HepG2 (cell line): ENCODE measurements around the gene TXN2. TPM values are rescaled to one million over a fixed set of nuclear protein-coding genes. Genes with fewer than 3 reads are reported as not detected.

ENCODE experiments used
- BRD4 ChIP-seq: sonication (generic); formaldehyde crosslinking; IDR thresholded peaks from 2 replicates; pipeline ENCODE4 v1.4.0; 2020; ENCODE audit warnings: missing genetic modification reagents
- CEBPG ChIP-seq: IDR thresholded peaks from 2 replicates; pipeline ENCODE4 v1.6.1; 2016
- CENPX ChIP-seq: sonication (generic); formaldehyde crosslinking; IDR thresholded peaks from 2 replicates; pipeline ENCODE4 v1.9.0; 2021; ENCODE audit warnings: mild to moderate bottlenecking, missing genetic modification reagents, moderate library complexity
- CREBL2 ChIP-seq: sonication (generic); formaldehyde crosslinking; IDR thresholded peaks from 2 replicates; pipeline ENCODE4 v1.8.1; 2023; ENCODE audit warnings: missing genetic modification reagents, mild to moderate bottlenecking, borderline replicate concordance
- CREM ChIP-seq, 2 experiments: sonication (generic) in 1 of 2; formaldehyde crosslinking in 1 of 2; IDR thresholded peaks; 2 replicates each; pipeline versions ENCODE4 v1.4.0 to v1.6.1; 2016 to 2020; ENCODE audit warnings: antibody characterized with exemption in 1 of 2, mild to moderate bottlenecking in 1 of 2, missing genetic modification reagents in 1 of 2
- HNRNPK ChIP-seq: fragments of 200-400 bp; formaldehyde crosslinking; IDR thresholded peaks from 2 replicates; pipeline ENCODE4 v1.6.1; 2018; ENCODE audit warnings: low read length, low read depth, moderate library complexity, mild to moderate bottlenecking; ENCODE audit not compliant: poor library complexity, severe bottlenecking
- MLXIP ChIP-seq: sonication (generic); formaldehyde crosslinking; IDR thresholded peaks from 2 replicates; pipeline ENCODE4 v1.9.0; 2021; ENCODE audit warnings: missing genetic modification reagents, borderline replicate concordance
- MYC ChIP-seq: sonication (generic); formaldehyde crosslinking; IDR thresholded peaks from 2 replicates; pipeline ENCODE4 v1.9.0; 2021; ENCODE audit warnings: missing genetic modification reagents, borderline replicate concordance
- PAWR ChIP-seq: sonication (generic); formaldehyde crosslinking; IDR thresholded peaks from 2 replicates; pipeline ENCODE4 v1.4.0; 2020; ENCODE audit warnings: missing genetic modification reagents, mild to moderate bottlenecking, borderline replicate concordance
- PCBP1 ChIP-seq: fragments of 200-400 bp; formaldehyde crosslinking; IDR thresholded peaks from 2 replicates; pipeline ENCODE4 v1.6.1; 2017; ENCODE audit warnings: mild to moderate bottlenecking, low read depth, low read length, borderline replicate concordance
- RERE ChIP-seq: IDR thresholded peaks from 2 replicates; pipeline ENCODE4 v1.6.1; 2016; ENCODE audit warnings: low read depth, missing genetic modification reagents, missing compliant biosample characterization
- SP2 ChIP-seq: sonication (generic); formaldehyde crosslinking; IDR thresholded peaks from 2 replicates; pipeline ENCODE4 v1.5.1; 2020; ENCODE audit warnings: mild to moderate bottlenecking, missing genetic modification reagents
- TSC22D2 ChIP-seq: sonication (generic); formaldehyde crosslinking; IDR thresholded peaks from 2 replicates; pipeline ENCODE4 v1.5.1; 2020; ENCODE audit warnings: missing genetic modification reagents, mild to moderate bottlenecking, borderline replicate concordance
- XBP1 ChIP-seq: sonication (generic); formaldehyde crosslinking; IDR thresholded peaks from 2 replicates; pipeline ENCODE4 v1.5.0; 2020; ENCODE audit warnings: missing genetic modification reagents
- XRCC5 ChIP-seq: fragments of 200-400 bp; formaldehyde crosslinking; optimal IDR thresholded peaks from 2 replicates; pipeline ENCODE3; 2017; ENCODE audit warnings: mild to moderate bottlenecking, low read length
- ZFYVE20 ChIP-seq: sonication (generic); formaldehyde crosslinking; IDR thresholded peaks from 2 replicates; pipeline ENCODE4 v1.8.0; 2023; ENCODE audit warnings: low read depth, mild to moderate bottlenecking, moderate library complexity, missing genetic modification reagents, borderline replicate concordance
- ZNF335 ChIP-seq: sonication (generic); formaldehyde crosslinking; IDR thresholded peaks from 2 replicates; pipeline ENCODE4 v1.4.0; 2020; ENCODE audit warnings: missing genetic modification reagents
- ZNF430 ChIP-seq: sonication (generic); formaldehyde crosslinking; IDR thresholded peaks from 2 replicates; pipeline ENCODE4 v1.9.0; 2021; ENCODE audit warnings: mild to moderate bottlenecking, missing genetic modification reagents
- ZNF710 ChIP-seq: sonication (generic); formaldehyde crosslinking; IDR thresholded peaks from 2 replicates; pipeline ENCODE4 v1.5.0; 2020; ENCODE audit warnings: mild to moderate bottlenecking, missing genetic modification reagents, borderline replicate concordance
- ZNF780A ChIP-seq: sonication (generic); formaldehyde crosslinking; IDR thresholded peaks from 2 replicates; pipeline ENCODE4 v1.8.0; 2022; ENCODE audit warnings: mild to moderate bottlenecking, missing genetic modification reagents, moderate library complexity
- polyA plus RNA-seq, 8 experiments: library from polyadenylated mRNA; depleted of rRNA in 3 of 8; stranded (reverse) in 7 of 8; unstranded in 1 of 8; fragments of >200 nt; fragmentation: Illumina TruSeq in 4 of 8; extraction: Trizol in 4 of 8; gene quantifications; 2 replicates each; pipeline versions ENCODE4 v1.2.1 to v1.2.3, GENCODE V29; 2011 to 2016; ENCODE audit warnings: low read depth in 4 of 8, missing spikeins in 1 of 8, mixed read lengths in 1 of 8; ENCODE audit not compliant: insufficient read depth in 1 of 8
- total RNA-seq, 5 experiments: library from RNA; depleted of rRNA; stranded (reverse); fragments of >200 nt; fragmentation: Illumina TruSeq; extraction: Trizol; gene quantifications; 2 replicates each; pipeline ENCODE4 v1.2.3, GENCODE V29; 2016; ENCODE audit warnings: low read depth in 1 of 5

Gene TXN2
- total and polyA plus RNA-seq, 2 of the 13 experiments (the other 11 are each of a cell fraction or from before 2014, with no cell fraction given): 41.4 to 109 TPM

GRCh38 chr22:36425977-36426523 lies 55.4 kb downstream of the TXN2 start (continued):
- TF ChIP-seq MLXIP (CRISPR knock-in tag): no peak
- TF ChIP-seq CREM (IDR thresholded peaks at IDR 0.05): no peak
- no peak for TF ChIP-seq CREM (CRISPR knock-in tag; IDR thresholded peaks at IDR 0.05)
- TF ChIP-seq SP2: no peak
- no peak for TF ChIP-seq ZNF780A (CRISPR knock-in tag)
- TF ChIP-seq XBP1 (CRISPR knock-in tag): no peak
- TF ChIP-seq ZNF335 (CRISPR knock-in tag): 0 out of 2 replicates have a peak, but pooled peaks have one; percentile 34
- no peak for TF ChIP-seq ZNF430 (CRISPR knock-in tag)
- no peak for TF ChIP-seq ZFYVE20 (CRISPR knock-in tag)
- 0 out of 2 replicates have a peak, but pooled peaks have one; percentile 23 for TF ChIP-seq MYC
- no peak for TF ChIP-seq CEBPG (CRISPR knock-in tag)
- TF ChIP-seq TSC22D2 (CRISPR knock-in tag): no peak
- TF ChIP-seq RERE (CRISPR knock-in tag): no peak
- TF ChIP-seq ZNF710 (CRISPR knock-in tag): peak; percentile 63; the same call in 1 of the 2 replicates
- TF ChIP-seq PAWR (CRISPR knock-in tag): no peak
- no peak for TF ChIP-seq HNRNPK
- no peak for TF ChIP-seq PCBP1
- no peak; the same call in 1 of the 2 replicates for TF ChIP-seq BRD4 (CRISPR knock-in tag)
- TF ChIP-seq XRCC5: peak; percentile 71
- TF ChIP-seq CREBL2 (CRISPR knock-in tag): no peak
- TF ChIP-seq CENPX (CRISPR knock-in tag): no peak
